HL-60/S4 (cell line): ENCODE data around the gene MSS51.

ENCODE experiments used
- in situ Hi-C: fragments of 300-500 bp; cut with MboI; formaldehyde crosslinking; loops from 2 replicates; pipeline ENCODE4 v1.14.3; 2022; ENCODE audit warnings: low sequenced_read_pairs

Gene MSS51

DNA sequence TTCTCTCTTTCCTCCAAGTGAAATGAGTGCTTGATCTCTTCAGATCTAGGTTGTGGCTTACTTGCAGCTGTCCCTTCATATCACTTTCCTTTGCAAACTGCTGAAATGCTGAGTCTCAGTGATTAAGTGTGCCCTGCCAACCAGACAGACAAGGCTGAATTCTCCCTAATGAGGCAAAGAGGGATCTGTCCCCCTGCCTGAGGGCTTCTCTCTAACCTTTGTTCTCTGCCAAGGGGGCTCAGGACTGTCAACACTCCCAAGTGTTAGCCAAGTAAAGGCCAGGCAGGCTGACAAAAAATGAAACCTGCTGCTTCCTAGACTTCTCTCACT, at the start of gene MSS51:
TSS of gene MSS51 (minus strand) at position 24 of the 330 bp plus-strand sequence. CDS start 5,277 bp downstream, outside the sequence.
- in situ Hi-C loops, result no loop called here

GRCh38 chr10:73480158-73480557, 46.8 kb upstream of the MSS51 start:
- in situ Hi-C loops, result no loop called here

GRCh38 chr10:73478636-73479035, 45.3 kb upstream of the MSS51 start:
- in situ Hi-C loops, result no loop called here

GRCh38 chr10:73471226-73471625, 37.9 kb upstream of the MSS51 start:
- in situ Hi-C loops, result no loop called here

DNA sequence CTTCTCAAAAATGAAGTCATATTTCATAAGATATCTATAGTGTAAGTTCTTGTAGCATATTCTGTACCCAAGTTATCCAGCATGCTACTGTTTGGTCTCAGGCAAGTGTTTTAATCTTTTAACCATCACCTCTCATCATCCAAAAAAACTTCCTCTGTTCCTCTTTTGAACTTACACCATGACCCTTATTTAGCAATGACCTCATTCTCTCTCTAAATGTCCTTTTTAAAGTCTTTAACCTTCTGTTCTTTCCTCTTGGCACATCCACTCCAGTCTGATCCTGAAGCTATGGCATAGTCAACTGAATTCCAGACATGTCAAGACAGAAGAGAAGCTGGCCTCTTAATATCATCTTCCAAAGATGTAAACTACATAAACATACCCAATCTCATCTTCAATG, 36.2 kb upstream of the MSS51 start:
- in situ Hi-C loops, result no loop called here

GRCh38 chr10:73467206-73467605, 33.8 kb upstream of the MSS51 start:
- in situ Hi-C loops, result no loop called here

GRCh38 chr10:73465978-73466726, 32.8 kb upstream of the MSS51 start:
- in situ Hi-C loops, result no loop called here

DNA sequence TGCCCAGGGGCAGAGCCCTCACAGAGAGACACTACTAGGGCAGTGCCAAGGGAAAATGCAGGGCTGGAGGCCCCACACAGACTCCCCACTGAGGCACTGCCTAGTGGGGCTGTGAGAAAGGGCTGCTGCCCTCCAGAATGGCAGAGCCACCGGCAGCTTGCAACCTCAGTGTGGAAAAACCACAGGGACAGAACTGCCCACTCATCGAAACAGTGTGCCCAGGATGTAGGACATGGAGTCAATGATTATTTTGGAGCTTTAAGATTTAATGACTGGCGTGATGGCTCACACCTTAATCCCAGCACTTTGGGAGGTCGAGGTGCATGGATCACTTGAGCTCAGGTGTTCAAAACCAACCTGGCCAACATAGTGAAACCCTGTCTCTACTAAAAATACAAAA, 27.5 kb upstream of the MSS51 start:
- in situ Hi-C loops, result no loop called here

GRCh38 chr10:73459683-73460314, 26.4 kb upstream of the MSS51 start:
- in situ Hi-C loops, result no loop called here

DNA sequence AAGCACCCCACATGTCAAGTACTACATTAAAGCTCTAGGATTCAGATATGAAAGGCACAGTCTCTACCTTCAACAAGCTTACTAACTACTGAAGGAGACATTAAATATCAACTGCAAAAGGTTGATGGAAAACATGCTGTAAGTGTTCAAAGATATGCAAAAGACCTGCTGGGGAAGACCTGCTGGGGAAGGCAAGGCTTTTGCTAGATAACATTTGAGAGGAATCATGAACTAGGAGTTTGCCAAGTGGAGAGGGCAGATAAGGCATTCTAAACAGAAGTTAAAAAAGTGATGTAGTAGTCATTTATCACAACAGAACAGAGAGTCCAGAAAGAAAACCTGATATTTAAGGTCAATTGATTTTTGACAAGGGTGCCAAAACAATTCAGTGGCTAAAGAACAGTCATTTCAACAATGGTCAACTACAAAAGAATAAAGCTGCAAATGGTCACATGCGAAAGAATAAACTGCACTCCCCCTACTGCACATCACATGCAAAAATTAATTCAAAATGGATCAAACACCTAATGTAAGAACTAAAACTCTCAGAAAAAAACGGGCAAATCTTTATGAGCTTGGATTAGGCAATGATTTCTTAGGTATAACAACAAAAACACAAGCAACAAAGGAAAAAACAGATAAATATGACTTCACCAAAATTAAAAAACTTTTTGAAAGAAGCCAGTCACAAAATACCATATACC, 23.0 kb upstream of the MSS51 start:
- in situ Hi-C loops, result no loop called here

- in situ Hi-C loops, result no loop called here
Measured at GRCh38 chr10:73449113-73449512, 15.8 kb upstream of the MSS51 start.

- in situ Hi-C loops, result no loop called here
Measured at GRCh38 chr10:73448384-73448783, 15.0 kb upstream of the MSS51 start.

- in situ Hi-C loops, result no loop called here
Measured at GRCh38 chr10:73446926-73447325, 13.6 kb upstream of the MSS51 start.

DNA sequence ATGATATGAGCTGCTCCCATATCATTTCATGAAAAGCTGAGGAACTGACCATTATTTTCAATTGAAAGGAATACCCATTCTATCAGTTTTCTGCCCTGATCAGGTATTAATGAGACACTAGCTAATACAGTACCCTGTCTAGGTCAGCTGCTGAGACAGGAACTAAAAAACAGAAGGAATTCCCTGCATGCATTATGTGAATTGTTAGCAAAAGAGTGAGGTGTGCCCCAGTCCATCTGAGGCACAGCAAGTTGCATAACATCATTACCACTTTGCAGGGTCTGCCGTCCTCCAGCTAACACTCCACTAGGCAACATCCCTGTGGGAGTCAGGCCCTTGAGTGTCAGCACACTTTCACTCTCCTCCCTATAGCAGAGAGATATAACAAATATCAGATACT, 11.1 kb upstream of the MSS51 start:
- in situ Hi-C loops, result no loop called here

DNA sequence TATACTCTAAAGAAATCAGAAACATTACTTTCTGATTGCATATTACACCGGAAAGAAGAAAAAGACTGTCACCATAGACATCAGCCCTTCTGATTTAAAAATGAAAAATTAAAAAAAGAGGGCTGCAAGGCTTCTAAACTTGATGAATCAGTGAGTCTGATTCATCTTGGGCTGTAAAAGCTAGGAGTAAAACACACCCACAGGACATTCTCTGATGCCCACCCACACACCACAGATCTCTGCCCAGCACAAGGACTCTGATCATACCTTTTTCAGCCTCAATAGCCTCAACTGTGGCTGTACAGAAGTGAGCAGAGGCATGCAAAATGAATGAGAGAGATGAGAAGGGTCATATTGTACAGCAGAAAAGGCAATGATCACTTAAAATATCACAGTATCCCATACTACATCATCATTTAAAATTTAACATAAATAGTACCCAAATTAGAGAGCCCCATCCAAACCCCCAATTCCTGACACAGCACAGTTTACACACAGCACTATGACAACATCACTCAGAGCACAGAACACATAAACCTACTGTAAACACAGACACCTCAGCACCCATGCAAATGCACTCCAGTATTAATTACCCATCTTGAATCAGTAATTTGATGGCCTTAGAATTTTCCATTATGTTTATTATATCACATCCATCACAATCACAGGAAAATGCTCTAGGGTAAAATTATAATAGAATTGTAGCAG, 6.4 kb upstream of the MSS51 start:
- in situ Hi-C loops, result no loop called here

GRCh38 chr10:73439055-73439454, 5.7 kb upstream of the MSS51 start:
- in situ Hi-C loops, result no loop called here

DNA sequence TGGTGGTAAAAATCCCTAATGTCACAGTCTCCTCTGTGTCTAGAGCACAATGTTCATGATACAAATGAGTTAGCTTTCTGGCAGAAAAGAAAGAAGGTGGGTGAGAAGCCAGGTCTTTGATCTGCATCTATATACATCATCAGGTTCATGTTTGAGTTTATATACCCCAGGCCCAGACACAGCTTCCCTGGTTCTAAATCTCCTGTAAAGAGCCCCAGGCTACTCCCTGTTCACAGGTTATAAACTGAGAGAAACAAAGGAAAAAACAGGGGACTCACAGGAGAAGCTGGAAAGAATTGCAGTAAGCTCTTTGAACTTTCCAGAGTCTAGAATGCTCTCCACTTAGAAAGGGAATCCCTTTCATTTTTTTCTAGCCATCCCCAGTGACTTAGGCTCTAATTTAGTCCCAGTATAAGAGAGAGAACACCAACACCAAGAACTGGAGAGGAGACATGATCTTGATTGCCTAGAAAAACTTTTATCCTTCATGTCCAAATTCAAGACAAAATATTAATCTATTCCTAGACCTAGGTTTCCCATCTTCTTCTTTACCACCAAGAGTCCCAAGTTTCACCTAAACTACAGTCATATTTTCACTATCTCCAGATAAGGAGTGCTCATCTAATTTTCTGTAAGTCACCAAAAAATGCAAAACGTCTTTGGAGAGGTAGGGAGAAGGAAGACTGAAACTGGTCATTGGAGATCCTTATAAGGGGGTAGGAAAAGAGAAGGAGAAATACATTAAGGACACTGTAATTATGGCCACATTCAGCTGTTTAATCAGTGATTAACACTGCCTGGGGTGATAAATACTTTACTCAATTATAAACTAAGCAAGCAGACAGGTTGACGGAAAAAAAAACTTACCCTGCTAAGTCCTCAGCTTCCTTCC, 469 bp downstream of the MSS51 start:
- in situ Hi-C loops, result no loop called here

DNA sequence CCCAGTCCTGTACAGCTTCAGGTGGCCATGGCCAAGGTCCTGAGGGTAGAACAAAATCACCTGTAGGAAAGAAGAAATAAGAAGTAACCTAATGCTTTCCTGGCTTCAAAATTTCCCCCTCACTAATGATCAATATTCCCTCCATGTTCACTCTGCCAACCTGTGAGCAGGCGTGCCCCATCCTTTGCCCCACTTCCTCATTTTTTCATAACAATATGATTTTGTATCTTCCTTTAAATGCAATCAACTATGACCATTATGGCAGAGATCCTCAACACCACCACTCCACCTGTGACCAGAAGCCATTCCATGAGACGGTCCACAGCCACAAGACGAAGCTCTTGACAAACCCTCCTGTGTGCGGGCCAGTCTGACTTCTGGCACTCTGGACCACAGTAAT, 7.0 kb downstream of the MSS51 start:
- in situ Hi-C loops, result no loop called here

- in situ Hi-C loops, result no loop called here
Measured at GRCh38 chr10:73424478-73424877, 8.9 kb downstream of the MSS51 start.

GRCh38 chr10:73423309-73423708, 10.1 kb downstream of the MSS51 start:
- in situ Hi-C loops, result no loop called here

- in situ Hi-C loops, result no loop called here
Measured at GRCh38 chr10:73416571-73416970, 16.8 kb downstream of the MSS51 start.
